Loucy (cell line): ENCODE results near the gene GRPEL1.
"Not testable (repeated sequence)": the region's sequence is repeated elsewhere in the genome, so short reads cannot be mapped to it uniquely, and the experiment has no call there.

Source experiments
- H2AFZ ChIP-seq: fragments of 200-600 bp; sonication (generic); 2 replicates; pipeline ENCODE4 v1.6.0; 2016; ENCODE audit warnings: antibody characterized with exemption, mild to moderate bottlenecking, low read length, moderate library complexity
- H3F3A ChIP-seq: fragments of 200-600 bp; 2 replicates; pipeline ENCODE4 v1.6.0; 2016; ENCODE audit warnings: antibody characterized with exemption, low read depth, mild to moderate bottlenecking
- H3K27me3 ChIP-seq: fragments of 200-600 bp; sonication (generic); 2 replicates; pipeline ENCODE4 v1.6.1; 2014; ENCODE audit warnings: low read length, mild to moderate bottlenecking; ENCODE audit not compliant: insufficient read depth, poor library complexity, severe bottlenecking
- H3K36me3 ChIP-seq: fragments of 200-600 bp; sonication (generic); 2 replicates; pipeline ENCODE4 v1.6.1; 2016; ENCODE audit warnings: low read length; ENCODE audit not compliant: insufficient read depth
- H3K4me1 ChIP-seq: fragments of 200-600 bp; sonication (generic); 2 replicates; pipeline ENCODE4 v1.5.1; 2014; ENCODE audit warnings: low read length, mild to moderate bottlenecking; ENCODE audit not compliant: insufficient read depth, poor library complexity, severe bottlenecking
- H3K4me2 ChIP-seq: fragments of 200-600 bp; sonication (generic); 2 replicates; pipeline ENCODE4 v1.6.0; 2014; ENCODE audit warnings: antibody characterized with exemption, low read length, low read depth, mild to moderate bottlenecking; ENCODE audit not compliant: poor library complexity, severe bottlenecking
- H3K4me3 ChIP-seq: fragments of 200-600 bp; sonication (generic); 2 replicates; pipeline ENCODE4 v1.5.1; 2014; ENCODE audit warnings: low read length, mild to moderate bottlenecking, mixed read lengths; ENCODE audit not compliant: poor library complexity, severe bottlenecking
- H3K79me2 ChIP-seq: fragments of 200-600 bp; sonication (generic); 2 replicates; pipeline ENCODE4 v1.6.1; 2014; ENCODE audit warnings: low read length; ENCODE audit not compliant: insufficient read depth
- H3K9ac ChIP-seq: fragments of 200-600 bp; sonication (generic); 2 replicates; pipeline ENCODE4 v1.6.0; 2014; ENCODE audit warnings: mild to moderate bottlenecking, low read depth, low read length, moderate library complexity; ENCODE audit not compliant: poor library complexity, severe bottlenecking
- H3K9me2 ChIP-seq: fragments of 200-600 bp; sonication (generic); replicated peaks from 2 replicates; pipeline ENCODE4 v1.6.1; 2016; ENCODE audit warnings: low read depth, low read length, mixed read lengths
- H3K9me3 ChIP-seq: fragments of 200-600 bp; sonication (generic); 2 replicates; pipeline ENCODE4 v1.6.1; 2014; ENCODE audit warnings: mild to moderate bottlenecking, antibody characterized with exemption, low read length, low read depth; ENCODE audit not compliant: insufficient read depth
- H4K20me1 ChIP-seq: fragments of 200-600 bp; sonication (generic); 2 replicates; pipeline ENCODE4 v1.6.0; 2014; ENCODE audit warnings: antibody characterized with exemption, low read length, mild to moderate bottlenecking; ENCODE audit not compliant: insufficient read depth, poor library complexity, severe bottlenecking
- CTCF ChIP-seq: fragments of 200-600 bp; sonication (generic); conservative IDR thresholded peaks from 2 replicates; pipeline ENCODE4 v1.5.1; 2014; ENCODE audit warnings: mild to moderate bottlenecking, antibody characterized with exemption, low read length
- EZH2phosphoT487 ChIP-seq: fragments of 200-600 bp; IDR thresholded peaks from 2 replicates; pipeline ENCODE4 v1.6.1; 2018; ENCODE audit warnings: antibody characterized with exemption, mild to moderate bottlenecking, moderate library complexity, borderline replicate concordance

The GRPEL1 gene

GRCh38 chr4:7087036-7087435 is 19.2 kb upstream of the GRPEL1 start:
- H3K27me3 ChIP-seq, result no peaks in the 10 kb centered on the region
- H3F3A ChIP-seq, result no peaks in the 10 kb centered on the region
- H3K79me2 ChIP-seq, result no peaks in the 10 kb centered on the region
- no peak overlapping the region for H3K4me3 ChIP-seq
- no peak overlapping the region for H3K4me2 ChIP-seq
- no peak overlapping the region for H3K9ac ChIP-seq
- TF ChIP-seq EZH2phosphoT487 (no peak), CTCF (no peak)
- H3K36me3 ChIP-seq, result no peaks in the 10 kb centered on the region
- H3K9me3 ChIP-seq, result no peaks in the 10 kb centered on the region
- H4K20me1 ChIP-seq, result no peaks in the 10 kb centered on the region
- H3K4me1 ChIP-seq, result no peaks in the 10 kb centered on the region
- H3K9me2 ChIP-seq, result no peaks in the 10 kb centered on the region
- H2AFZ ChIP-seq, result no peak overlapping the region

GRCh38 chr4:7086384-7086783 is 18.5 kb upstream of the GRPEL1 start:
- H3K27me3 ChIP-seq, result no peaks in the 10 kb centered on the region
- H4K20me1 ChIP-seq, result no peaks in the 10 kb centered on the region
- no peaks in the 10 kb centered on the region for H3K36me3 ChIP-seq
- H3K4me2 ChIP-seq, result no peak overlapping the region
- TF ChIP-seq CTCF, result no peak
- no peak for TF ChIP-seq EZH2phosphoT487
- H3K9me3 ChIP-seq, result no peaks in the 10 kb centered on the region
- no peak overlapping the region for H3K9ac ChIP-seq
- no peak overlapping the region for H3K4me3 ChIP-seq
- no peaks in the 10 kb centered on the region for H3K9me2 ChIP-seq
- H3K79me2 ChIP-seq, result no peaks in the 10 kb centered on the region
- no peaks in the 10 kb centered on the region for H3K4me1 ChIP-seq
- H3F3A ChIP-seq, result no peaks in the 10 kb centered on the region
- H2AFZ ChIP-seq, result no peak overlapping the region

- H3K4me1 ChIP-seq, H3K79me2 ChIP-seq, H3K4me3 ChIP-seq, H4K20me1 ChIP-seq, H3K9me2 ChIP-seq, H3F3A ChIP-seq, H3K4me2 ChIP-seq, H3K9me3 ChIP-seq, H3K36me3 ChIP-seq, H3K27me3 ChIP-seq, H3K9ac ChIP-seq, H2AFZ ChIP-seq: not testable (repeated sequence)
Observed at GRCh38 chr4:7084564-7084961, 16.7 kb upstream of the GRPEL1 start.
